Measurements from ENCODE around the gene CST9. TPM values are rescaled to one million over a fixed set of nuclear protein-coding genes. Genes with fewer than 3 reads are reported as not detected.

CST9 gene
- total and polyA plus RNA-seq, 10 of the 15 experiments (the other 5 are each of a cell fraction or from before 2014, with no cell fraction given): not detected

DNA sequence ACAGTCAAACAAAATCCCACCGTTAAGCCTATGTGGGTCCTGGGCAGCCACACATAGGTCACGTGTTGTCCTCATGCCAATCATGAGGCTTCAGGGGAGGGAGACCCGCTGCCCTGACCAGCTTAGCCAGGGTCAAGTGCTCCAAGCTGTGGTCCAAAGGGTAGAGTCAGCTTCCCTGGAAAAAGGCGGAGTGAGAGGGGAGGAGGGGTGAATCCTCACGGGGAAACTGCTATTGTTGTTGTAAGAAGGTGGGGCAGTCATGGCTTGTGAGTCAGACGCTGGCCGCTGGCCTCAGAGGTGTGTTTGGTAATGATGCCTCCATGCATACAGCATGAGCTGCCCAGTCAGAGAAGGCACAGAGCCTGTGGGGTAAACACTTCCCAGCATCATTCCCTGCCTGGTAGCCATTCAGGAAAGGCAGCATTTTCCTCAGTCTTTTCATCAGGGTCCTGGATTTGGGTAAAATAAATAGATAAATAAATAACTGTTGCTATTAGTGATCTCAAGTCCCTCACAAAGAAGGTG lies 23.4 kb upstream of the CST9 start:
- no peak overlapping the region for H3K4me3 ChIP-seq
- no TSS peak for BruUV-seq (replicated peaks)
- SMC1A ChIA-PET (ENCODE audit: uncharacterized antibody, unreplicated experiment): no interaction called here
- TF ChIP-seq CBX5 (IDR thresholded peaks at IDR 0.05; ENCODE audit: low read depth) (no peak), SMAD1 (IDR thresholded peaks at IDR 0.05; ENCODE audit: low read depth, partially characterized antibody) (no peak), MTA3 (IDR thresholded peaks at IDR 0.05; ENCODE audit: borderline replicate concordance, low read length) (no peak), CREM (IDR thresholded peaks at IDR 0.05; ENCODE audit: low read depth) (no peak), FOS (IDR thresholded peaks at IDR 0.05; ENCODE audit: borderline replicate concordance, extremely low read depth, insufficient read length) (no peak), NBN (IDR thresholded peaks at IDR 0.05) (no peak), ZNF24 (IDR thresholded peaks at IDR 0.05) (no peak), SREBF2 (IDR thresholded peaks at IDR 0.05; ENCODE audit: low read length) (no peak), NR2C1 (IDR thresholded peaks at IDR 0.05) (no peak)
- TF ChIP-seq, protein P1, sequence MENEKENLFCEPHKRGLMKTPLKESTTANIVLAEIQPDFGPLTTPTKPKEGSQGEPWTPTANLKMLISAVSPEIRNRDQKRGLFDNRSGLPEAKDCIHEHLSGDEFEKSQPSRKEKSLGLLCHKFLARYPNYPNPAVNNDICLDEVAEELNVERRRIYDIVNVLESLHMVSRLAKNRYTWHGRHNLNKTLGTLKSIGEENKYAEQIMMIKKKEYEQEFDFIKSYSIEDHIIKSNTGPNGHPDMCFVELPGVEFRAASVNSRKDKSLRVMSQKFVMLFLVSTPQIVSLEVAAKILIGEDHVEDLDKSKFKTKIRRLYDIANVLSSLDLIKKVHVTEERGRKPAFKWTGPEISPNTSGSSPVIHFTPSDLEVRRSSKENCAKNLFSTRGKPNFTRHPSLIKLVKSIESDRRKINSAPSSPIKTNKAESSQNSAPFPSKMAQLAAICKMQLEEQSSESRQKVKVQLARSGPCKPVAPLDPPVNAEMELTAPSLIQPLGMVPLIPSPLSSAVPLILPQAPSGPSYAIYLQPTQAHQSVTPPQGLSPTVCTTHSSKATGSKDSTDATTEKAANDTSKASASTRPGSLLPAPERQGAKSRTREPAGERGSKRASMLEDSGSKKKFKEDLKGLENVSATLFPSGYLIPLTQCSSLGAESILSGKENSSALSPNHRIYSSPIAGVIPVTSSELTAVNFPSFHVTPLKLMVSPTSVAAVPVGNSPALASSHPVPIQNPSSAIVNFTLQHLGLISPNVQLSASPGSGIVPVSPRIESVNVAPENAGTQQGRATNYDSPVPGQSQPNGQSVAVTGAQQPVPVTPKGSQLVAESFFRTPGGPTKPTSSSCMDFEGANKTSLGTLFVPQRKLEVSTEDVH (IDR thresholded peaks at IDR 0.05; ENCODE audit: low read depth, partially characterized antibody): no peak
- POLR2A ChIA-PET: no interaction called here
- no peaks in the 10 kb centered on the region for H3K9me3 ChIP-seq (replicated peaks; ENCODE audit: control insufficient read depth, insufficient read depth, low read length)
- H3K79me2 ChIP-seq (ENCODE audit: control insufficient read depth, insufficient read depth, low read length): no peaks in the 10 kb centered on the region
- peaks cover 22% of the 10 kb centered on the region for H3K4me1 ChIP-seq (ENCODE audit: control insufficient read depth, insufficient read depth, low read length)
- H3K4me2 ChIP-seq (ENCODE audit: control insufficient read depth, insufficient read depth): no peak overlapping the region
- RAD21 ChIA-PET (ENCODE audit: unreplicated experiment): no interaction called here
- H3K27me3 ChIP-seq (replicated peaks in 1 of 2; ENCODE audit: control insufficient read depth in 2 of 2, insufficient read depth in 2 of 2, low read length in 1 of 2): no peaks in the 10 kb centered on the region
- H3K27ac ChIP-seq (ENCODE audit: control insufficient read depth, insufficient read depth): no peak overlapping the region
- 32% methylated on average over 7 of the region's 7 CpGs for WGBS (ENCODE audit: insufficient coverage, insufficient replicate concordance, low lambda C conversion rate, missing lambda C conversion rate)
- CTCF ChIA-PET: no interaction called here
- ATAC-seq (no peak), DNase-seq (ENCODE audit: low read depth, low spot score) (no peak), FAIRE-seq (no peak)
- in situ Hi-C loops (cut with MboI): no loop called here
- no peak overlapping the region for H2AFZ ChIP-seq (ENCODE audit: control insufficient read depth, low read depth, low read length)
- H3K36me3 ChIP-seq (ENCODE audit: control insufficient read depth in 2 of 2, insufficient read depth in 2 of 2, low read length in 1 of 2): no peaks in the 10 kb centered on the region; a peak in 1 of 4 replicates
- no peak overlapping the region for H3K9ac ChIP-seq (ENCODE audit: control insufficient read depth, insufficient read depth, low read length)
- H4K20me1 ChIP-seq (ENCODE audit: control insufficient read depth, insufficient read depth): no peaks in the 10 kb centered on the region; the same call in 1 of the 2 replicates
- intact Hi-C loops (cut with micrococcal nuclease; ENCODE audit: unreplicated experiment): loop anchor here (5.0 kb wide), 1 partner anchor 267 kb away; the partner anchor contains the start of gene GZF1
